ENCODE measurements around the gene HDAC5.

- TF ChIP-seq, protein P1, sequence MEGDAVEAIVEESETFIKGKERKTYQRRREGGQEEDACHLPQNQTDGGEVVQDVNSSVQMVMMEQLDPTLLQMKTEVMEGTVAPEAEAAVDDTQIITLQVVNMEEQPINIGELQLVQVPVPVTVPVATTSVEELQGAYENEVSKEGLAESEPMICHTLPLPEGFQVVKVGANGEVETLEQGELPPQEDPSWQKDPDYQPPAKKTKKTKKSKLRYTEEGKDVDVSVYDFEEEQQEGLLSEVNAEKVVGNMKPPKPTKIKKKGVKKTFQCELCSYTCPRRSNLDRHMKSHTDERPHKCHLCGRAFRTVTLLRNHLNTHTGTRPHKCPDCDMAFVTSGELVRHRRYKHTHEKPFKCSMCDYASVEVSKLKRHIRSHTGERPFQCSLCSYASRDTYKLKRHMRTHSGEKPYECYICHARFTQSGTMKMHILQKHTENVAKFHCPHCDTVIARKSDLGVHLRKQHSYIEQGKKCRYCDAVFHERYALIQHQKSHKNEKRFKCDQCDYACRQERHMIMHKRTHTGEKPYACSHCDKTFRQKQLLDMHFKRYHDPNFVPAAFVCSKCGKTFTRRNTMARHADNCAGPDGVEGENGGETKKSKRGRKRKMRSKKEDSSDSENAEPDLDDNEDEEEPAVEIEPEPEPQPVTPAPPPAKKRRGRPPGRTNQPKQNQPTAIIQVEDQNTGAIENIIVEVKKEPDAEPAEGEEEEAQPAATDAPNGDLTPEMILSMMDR (IDR thresholded peaks at IDR 0.05) = no peak
- TF ChIP-seq POLR2A (IDR thresholded peaks at IDR 0.05) = no peak
Measured at GRCh38 chr17:44049294-44050060, 74.0 kb downstream of the HDAC5 start.

All from body of pancreas (tissue), 4 donors.